Pancreas (tissue), 10 donors: ENCODE measurements around the gene SLU7. TPM values are rescaled to one million over a fixed set of nuclear protein-coding genes. Genes with fewer than 3 reads are reported as not detected.

Experiments
- ATAC-seq, 4 donors: fragments of 200-7000 bp; cut with Tn5 transposase; one replicate each; pipeline versions ENCODE4 v1.8.0 to v1.9.1; 2020; ENCODE audit warnings: mild to moderate bottlenecking in 4 of 4, moderate library complexity in 4 of 4
- DNase-seq, 6 donors: peaks; one replicate each; pipeline ENCODE4 v3.0.0-alpha.2; 2020
- FAIRE-seq: peaks from 2 replicates; lab custom pipeline; 2012; peaks lifted over from hg19 to GRCh38; lab: Jason Lieb, UNC
- H3K27ac ChIP-seq, 4 donors: fragments of 200-600 bp; sonication (generic); 1 replicate in 3 of 4; 2 replicates in 1 of 4; pipeline versions ENCODE4 v1.5.0 to v1.8.0; 2020
- H3K27me3 ChIP-seq, 4 donors: fragments of 200-600 bp; one replicate each; pipeline ENCODE4 v1.8.0; 2021
- H3K36me3 ChIP-seq, 3 donors: fragments of 200-600 bp; sonication (generic) in 1 of 3; one replicate each; pipeline versions ENCODE4 v1.5.0 to v1.8.0; 2020 to 2021
- H3K4me1 ChIP-seq, 3 donors: fragments of 200-600 bp; one replicate each; pipeline ENCODE4 v1.8.0; 2021
- H3K4me3 ChIP-seq, 4 donors: fragments of 200-600 bp; sonication (generic) in 2 of 4; one replicate each; pipeline versions ENCODE4 v1.5.0 to v1.8.0; 2020 to 2021
- H3K9me3 ChIP-seq, 4 donors: fragments of 200-600 bp; one replicate each; pipeline ENCODE4 v1.8.0; 2021
- WGBS, 2 donors: extraction: QIAGEN DNeasy Blood & Tissue Kit; methylation state at CpG; one replicate each; pipeline ENCODE4 v1.1.7; 2013; 5-methylcytosine and 5-hydroxymethylcytosine counted together
- intact Hi-C, 3 donors: fragments of 100-400 bp; cut with DNase I; formaldehyde crosslinking; loops; one replicate each; pipeline versions ENCODE4 v1.11.1 to v1.14.2; 2022
- polyA plus RNA-seq, 2 donors: library from polyadenylated mRNA; stranded (reverse); fragments of 200-250 nt; gene quantifications; one replicate each; pipeline ENCODE4 v1.2.3, GENCODE V29; 2013
- total RNA-seq, 6 donors: library from RNA; stranded (reverse); fragmentation: NEBNext Ultra II Directional in 4 of 6; extraction: Animal tissue kit (Norgen Biotek cat#: 25700) in 4 of 6; gene quantifications; one replicate each; pipeline versions ENCODE4 v1.2.1 to v1.2.4, GENCODE V29; 2021 to 2023
- TF ChIP-seq, protein P1 (sequence below), 4 donors: fragments of 200-600 bp; sonication (generic) in 3 of 4; IDR thresholded peaks; one replicate each; pipeline versions ENCODE4 v1.5.0 to v1.8.0; 2021; ENCODE audit warnings: antibody characterized with exemption in 4 of 4
- donor health status: healthy with polysubstance abuse.
- donor health status: DM: no; HTN: no; CAD: no; lungs with moderate emphysema.
- donor health status: DM: no; HTN: no; CAD: no.
- donor health status: control.
- donor health status: control.
- donor health status: Bipolar disorder and iron deficiency.
- donor health status: DM: yes; HTN: yes; CAD: no.
- donor health status: DM: no; HTN: no; CAD: no.
- donor health status: DM: no; HTN: no; CAD: no.
- donor health status: DM: yes; HTN: yes; CAD: no.

Gene SLU7
- total and polyA plus RNA-seq, 8 donors: 12.3 to 24.6 (median 20.6) TPM

DNA sequence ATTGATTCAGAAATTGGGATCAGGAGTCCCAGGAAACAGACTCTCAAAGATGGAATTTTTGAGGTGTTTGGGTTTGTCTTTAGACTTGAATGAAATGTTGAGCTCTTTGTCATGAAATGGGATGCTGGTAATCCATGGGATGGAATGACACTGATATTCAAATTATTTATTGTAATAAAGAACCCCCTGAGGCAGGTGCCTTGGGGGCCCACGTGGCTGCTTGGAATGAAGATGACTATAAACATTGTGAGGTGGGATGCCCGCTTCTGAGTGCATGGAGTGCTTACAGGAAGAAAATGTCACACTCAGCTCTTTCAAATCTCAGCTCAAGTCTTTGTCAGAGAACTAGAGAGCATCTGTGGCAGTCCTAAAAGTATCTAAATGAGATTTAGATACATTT, 38.8 kb downstream of the SLU7 start:
- no peaks in the 10 kb centered on the region for H3K27me3 ChIP-seq
- FAIRE-seq (no peak), ATAC-seq (no peak), DNase-seq (no peak)
- TF ChIP-seq, protein P1, sequence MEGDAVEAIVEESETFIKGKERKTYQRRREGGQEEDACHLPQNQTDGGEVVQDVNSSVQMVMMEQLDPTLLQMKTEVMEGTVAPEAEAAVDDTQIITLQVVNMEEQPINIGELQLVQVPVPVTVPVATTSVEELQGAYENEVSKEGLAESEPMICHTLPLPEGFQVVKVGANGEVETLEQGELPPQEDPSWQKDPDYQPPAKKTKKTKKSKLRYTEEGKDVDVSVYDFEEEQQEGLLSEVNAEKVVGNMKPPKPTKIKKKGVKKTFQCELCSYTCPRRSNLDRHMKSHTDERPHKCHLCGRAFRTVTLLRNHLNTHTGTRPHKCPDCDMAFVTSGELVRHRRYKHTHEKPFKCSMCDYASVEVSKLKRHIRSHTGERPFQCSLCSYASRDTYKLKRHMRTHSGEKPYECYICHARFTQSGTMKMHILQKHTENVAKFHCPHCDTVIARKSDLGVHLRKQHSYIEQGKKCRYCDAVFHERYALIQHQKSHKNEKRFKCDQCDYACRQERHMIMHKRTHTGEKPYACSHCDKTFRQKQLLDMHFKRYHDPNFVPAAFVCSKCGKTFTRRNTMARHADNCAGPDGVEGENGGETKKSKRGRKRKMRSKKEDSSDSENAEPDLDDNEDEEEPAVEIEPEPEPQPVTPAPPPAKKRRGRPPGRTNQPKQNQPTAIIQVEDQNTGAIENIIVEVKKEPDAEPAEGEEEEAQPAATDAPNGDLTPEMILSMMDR (IDR thresholded peaks at IDR 0.05): no peak
- no peak overlapping the region for H3K4me3 ChIP-seq
- H3K4me1 ChIP-seq: no peaks in the 10 kb centered on the region
- intact Hi-C loops: no loop called here
- no peak overlapping the region for H3K27ac ChIP-seq
- no peaks in the 10 kb centered on the region for H3K36me3 ChIP-seq
- H3K9me3 ChIP-seq: no peaks in the 10 kb centered on the region
- WGBS, 2 donors: 59 to 70% methylated on average over 2 of the region's 2 CpGs

DNA sequence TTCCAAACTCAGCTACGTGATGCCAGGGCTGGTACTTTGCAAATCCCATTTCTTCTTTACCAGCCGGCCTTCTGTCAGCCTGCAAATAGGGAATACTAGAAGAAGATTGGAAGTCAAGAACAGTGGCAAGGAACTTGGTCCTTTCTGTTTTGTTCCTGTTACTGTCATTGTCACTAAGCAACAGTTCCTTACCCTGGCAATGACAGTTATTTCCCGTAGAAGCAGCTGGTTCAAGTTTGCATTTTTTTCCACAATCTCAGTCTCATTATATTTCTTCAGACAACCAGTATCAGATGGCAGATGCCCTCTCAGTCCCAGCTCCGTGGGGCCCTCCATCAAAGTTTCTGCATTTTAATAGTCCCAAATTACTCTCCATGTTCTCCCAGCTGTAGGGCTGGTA, 39.4 kb downstream of the SLU7 start:
- no peak overlapping the region for H3K4me3 ChIP-seq
- no peak for ATAC-seq
- no peaks in the 10 kb centered on the region for H3K4me1 ChIP-seq
- H3K9me3 ChIP-seq: no peaks in the 10 kb centered on the region
- FAIRE-seq: no peak
- no peak overlapping the region for H3K27ac ChIP-seq
- intact Hi-C loops: no loop called here
- TF ChIP-seq, protein P1 (IDR thresholded peaks at IDR 0.05): no peak
- WGBS, 2 donors: 60 to 64% methylated on average over 4 of the region's 4 CpGs
- no peak for DNase-seq
- no peaks in the 10 kb centered on the region for H3K27me3 ChIP-seq
- H3K36me3 ChIP-seq: no peaks in the 10 kb centered on the region

DNA sequence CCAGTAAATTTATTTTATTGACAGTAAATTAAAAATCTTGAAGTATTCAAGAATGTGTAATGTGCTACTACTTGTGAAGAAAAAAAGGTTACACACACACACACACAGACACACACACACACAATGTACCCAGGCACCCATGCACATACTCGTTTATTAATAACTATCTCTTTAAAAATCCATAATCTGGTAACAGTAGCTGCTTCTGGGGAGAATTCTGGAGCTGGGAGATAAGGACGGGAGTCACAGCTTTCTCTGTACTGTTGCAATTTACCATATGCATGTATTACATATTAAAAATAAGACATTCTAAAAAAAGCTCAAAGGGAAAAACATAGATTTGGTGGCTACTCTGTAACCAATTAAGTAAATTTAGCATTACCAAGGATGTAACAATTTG, 40.6 kb downstream of the SLU7 start:
- ATAC-seq: no peak
- 32 to 47% methylated on average over 2 of the region's 2 CpGs for WGBS, 2 donors
- intact Hi-C loops: no loop called here
- Histone ChIP-seq H3K27me3 (no peaks in the 10 kb centered on the region), H3K9me3 (no peaks in the 10 kb centered on the region), H3K4me1 (no peaks in the 10 kb centered on the region), H3K27ac (no peak overlapping the region), H3K36me3 (no peaks in the 10 kb centered on the region), H3K4me3 (no peak overlapping the region)
- TF ChIP-seq, protein P1 (IDR thresholded peaks at IDR 0.05): no peak
- no peak for DNase-seq
- no peak for FAIRE-seq

DNA sequence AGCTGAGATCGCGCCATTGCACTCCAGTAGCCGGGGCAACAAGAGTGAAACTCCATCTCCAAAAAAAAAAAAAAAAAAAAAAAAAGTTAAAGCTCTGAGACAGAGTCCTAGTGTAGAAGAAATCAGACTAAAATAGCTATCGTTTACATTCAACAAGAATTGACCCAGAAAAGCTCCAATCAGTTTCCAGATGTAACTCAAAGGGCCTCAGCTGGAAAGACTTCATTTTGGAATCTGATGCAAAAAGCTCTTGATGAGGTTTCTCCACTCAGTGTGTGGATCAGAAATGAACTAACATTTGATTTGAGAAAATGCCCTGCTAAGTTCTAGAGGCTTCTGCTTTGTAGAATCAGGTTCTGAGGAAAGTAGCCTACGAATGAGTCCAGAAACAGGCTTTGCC, 41.2 kb downstream of the SLU7 start:
- DNase-seq (no peak), FAIRE-seq (no peak), ATAC-seq (no peak)
- WGBS, 2 donors: 84 to 86% methylated on average over 5 of the region's 5 CpGs
- intact Hi-C loops: no loop called here
- H3K36me3 ChIP-seq: no peaks in the 10 kb centered on the region
- H3K9me3 ChIP-seq: no peaks in the 10 kb centered on the region
- no peak overlapping the region for H3K4me3 ChIP-seq
- TF ChIP-seq, protein P1 (IDR thresholded peaks at IDR 0.05): no peak
- H3K4me1 ChIP-seq: no peaks in the 10 kb centered on the region
- H3K27me3 ChIP-seq: no peaks in the 10 kb centered on the region
- H3K27ac ChIP-seq: no peak overlapping the region

DNA sequence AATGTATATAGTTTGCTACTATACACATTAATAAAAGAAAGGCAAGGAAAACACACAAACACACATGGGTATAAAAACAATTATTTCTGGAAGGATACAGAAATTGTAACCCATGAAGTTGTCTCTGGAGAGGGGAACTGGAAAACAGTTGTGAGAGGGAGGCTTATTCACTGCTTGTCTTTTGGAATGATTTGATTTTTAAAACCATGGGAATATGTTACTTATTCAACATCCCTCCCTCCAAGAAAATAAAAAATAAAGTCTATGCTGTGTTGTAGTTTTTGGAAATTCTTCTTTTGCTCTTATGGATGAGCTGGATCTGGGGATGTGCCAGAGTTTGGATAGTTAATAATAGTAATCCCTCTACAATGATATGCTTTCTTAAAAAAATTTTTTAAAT, 42.5 kb downstream of the SLU7 start:
- TF ChIP-seq, protein P1 (IDR thresholded peaks at IDR 0.05): no peak
- H3K27ac ChIP-seq: no peak overlapping the region
- H3K4me1 ChIP-seq: no peaks in the 10 kb centered on the region
- H3K27me3 ChIP-seq: no peaks in the 10 kb centered on the region
- intact Hi-C loops: no loop called here
- H3K36me3 ChIP-seq: no peaks in the 10 kb centered on the region
- DNase-seq: no peak
- no peak for FAIRE-seq
- no peak overlapping the region for H3K4me3 ChIP-seq
- no peak for ATAC-seq
- H3K9me3 ChIP-seq: no peaks in the 10 kb centered on the region
